Measurements from ENCODE around the gene HAPLN2.

HAPLN2 gene

GRCh38 chr1:156660752-156661112 is 41.5 kb downstream of the HAPLN2 start:
- TF ChIP-seq, protein P1, sequence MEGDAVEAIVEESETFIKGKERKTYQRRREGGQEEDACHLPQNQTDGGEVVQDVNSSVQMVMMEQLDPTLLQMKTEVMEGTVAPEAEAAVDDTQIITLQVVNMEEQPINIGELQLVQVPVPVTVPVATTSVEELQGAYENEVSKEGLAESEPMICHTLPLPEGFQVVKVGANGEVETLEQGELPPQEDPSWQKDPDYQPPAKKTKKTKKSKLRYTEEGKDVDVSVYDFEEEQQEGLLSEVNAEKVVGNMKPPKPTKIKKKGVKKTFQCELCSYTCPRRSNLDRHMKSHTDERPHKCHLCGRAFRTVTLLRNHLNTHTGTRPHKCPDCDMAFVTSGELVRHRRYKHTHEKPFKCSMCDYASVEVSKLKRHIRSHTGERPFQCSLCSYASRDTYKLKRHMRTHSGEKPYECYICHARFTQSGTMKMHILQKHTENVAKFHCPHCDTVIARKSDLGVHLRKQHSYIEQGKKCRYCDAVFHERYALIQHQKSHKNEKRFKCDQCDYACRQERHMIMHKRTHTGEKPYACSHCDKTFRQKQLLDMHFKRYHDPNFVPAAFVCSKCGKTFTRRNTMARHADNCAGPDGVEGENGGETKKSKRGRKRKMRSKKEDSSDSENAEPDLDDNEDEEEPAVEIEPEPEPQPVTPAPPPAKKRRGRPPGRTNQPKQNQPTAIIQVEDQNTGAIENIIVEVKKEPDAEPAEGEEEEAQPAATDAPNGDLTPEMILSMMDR (IDR thresholded peaks at IDR 0.05; ENCODE audit: low read depth, low read length, missing control alignments) = no peak
- no peak for DNase-seq (ENCODE audit: low read depth)
- H3K4me3 ChIP-seq (ENCODE audit: low read depth, low read length) = no peak overlapping the region
- in situ Hi-C loops (cut with HindIII; ENCODE audit: low sequenced_read_pairs) = no loop called here

DNA sequence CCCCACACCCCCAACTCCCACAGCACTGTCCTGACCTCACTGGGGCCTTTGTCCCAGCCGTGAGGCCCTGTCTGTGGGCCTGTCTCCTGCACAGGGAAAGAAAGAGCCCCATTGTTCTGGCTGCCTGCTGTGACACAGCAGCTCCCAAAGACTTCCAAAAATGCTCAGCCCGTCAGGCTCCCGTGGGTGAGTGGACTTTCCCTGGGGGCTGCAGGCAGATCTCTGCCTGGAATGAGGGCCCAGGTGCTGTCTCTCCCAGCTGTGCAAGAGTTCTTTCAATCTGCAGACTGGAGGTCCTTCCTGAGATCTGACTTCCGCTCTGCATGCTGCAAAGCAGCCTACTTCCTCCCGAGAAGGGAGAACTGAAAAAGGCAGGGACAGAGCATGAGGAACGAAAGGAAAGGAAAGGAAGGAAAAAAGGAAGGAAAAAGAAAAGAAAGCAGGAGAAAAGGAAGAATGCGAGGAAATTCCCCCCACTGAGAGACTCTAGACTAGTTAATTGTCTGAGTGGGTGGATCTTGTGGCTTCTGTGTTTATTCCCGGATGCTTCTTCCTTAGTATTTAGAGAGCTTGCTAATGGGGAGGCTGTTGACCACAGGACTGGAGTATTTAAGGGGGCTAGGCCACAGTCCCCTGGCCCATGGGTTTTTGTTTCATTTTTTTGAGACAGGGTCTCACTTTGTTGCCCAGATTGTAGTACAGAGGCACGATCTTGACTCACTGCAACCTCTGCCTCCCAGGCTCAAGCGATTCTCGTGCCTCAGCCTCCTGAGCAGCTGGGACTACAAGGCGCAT is 43.0 kb downstream of the HAPLN2 start:
- TF ChIP-seq, protein P1 (IDR thresholded peaks at IDR 0.05; ENCODE audit: low read depth, low read length, missing control alignments) = no peak
- no peak for DNase-seq (ENCODE audit: low read depth)
- no peak overlapping the region for H3K4me3 ChIP-seq (ENCODE audit: low read depth, low read length)
- in situ Hi-C loops (cut with HindIII; ENCODE audit: low sequenced_read_pairs) = no loop called here

DNA sequence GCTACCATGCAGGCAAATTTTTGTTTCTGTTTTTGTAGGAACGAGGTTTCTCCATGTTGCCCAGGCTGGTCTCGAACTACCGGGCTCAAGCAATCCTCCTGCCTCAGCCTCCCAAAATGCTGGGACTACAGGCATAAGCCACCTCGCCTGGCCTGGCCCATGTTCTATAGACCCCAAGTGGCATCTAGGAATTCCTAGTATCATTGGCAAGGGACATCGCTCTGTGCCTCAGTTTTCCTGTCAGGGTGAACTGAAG is 43.5 kb downstream of the HAPLN2 start:
- in situ Hi-C loops (cut with HindIII; ENCODE audit: low sequenced_read_pairs) = no loop called here
- DNase-seq (ENCODE audit: low read depth) = no peak
- no peak overlapping the region for H3K4me3 ChIP-seq (ENCODE audit: low read depth, low read length)
- TF ChIP-seq, protein P1 (IDR thresholded peaks at IDR 0.05; ENCODE audit: low read depth, low read length, missing control alignments) = no peak

DNA sequence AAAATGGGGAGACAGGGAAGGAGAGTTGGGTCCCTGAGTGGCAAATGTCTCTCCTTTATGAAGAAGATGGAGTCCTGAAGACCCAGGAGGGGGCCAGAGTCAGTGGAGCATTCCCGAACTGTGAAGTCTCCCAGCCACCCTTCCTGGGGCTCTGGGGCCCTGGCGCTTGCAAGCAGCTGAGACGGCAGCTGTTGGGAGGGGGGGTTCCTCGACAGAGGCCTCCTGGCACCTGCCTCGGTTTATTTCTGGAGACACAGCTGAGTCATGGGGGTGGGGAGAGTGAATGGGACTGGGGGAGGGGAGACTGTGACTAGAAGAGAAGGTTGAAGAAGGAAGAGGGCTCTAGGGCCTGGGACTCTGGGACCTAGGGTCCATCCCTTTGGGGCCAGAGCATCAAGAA is 44.0 kb downstream of the HAPLN2 start:
- in situ Hi-C loops (cut with HindIII; ENCODE audit: low sequenced_read_pairs) = no loop called here
- DNase-seq (ENCODE audit: low read depth) = no peak
- no peak overlapping the region for H3K4me3 ChIP-seq (ENCODE audit: low read depth, low read length)
- TF ChIP-seq, protein P1 (IDR thresholded peaks at IDR 0.05; ENCODE audit: low read depth, low read length, missing control alignments) = no peak

GRCh38 chr1:156664046-156664766 is 45.0 kb downstream of the HAPLN2 start:
- in situ Hi-C loops (cut with HindIII; ENCODE audit: low sequenced_read_pairs) = no loop called here
- TF ChIP-seq, protein P1 (IDR thresholded peaks at IDR 0.05; ENCODE audit: low read depth, low read length, missing control alignments) = no peak
- DNase-seq (ENCODE audit: low read depth) = no peak
- H3K4me3 ChIP-seq (ENCODE audit: low read depth, low read length) = no peak overlapping the region

DNA sequence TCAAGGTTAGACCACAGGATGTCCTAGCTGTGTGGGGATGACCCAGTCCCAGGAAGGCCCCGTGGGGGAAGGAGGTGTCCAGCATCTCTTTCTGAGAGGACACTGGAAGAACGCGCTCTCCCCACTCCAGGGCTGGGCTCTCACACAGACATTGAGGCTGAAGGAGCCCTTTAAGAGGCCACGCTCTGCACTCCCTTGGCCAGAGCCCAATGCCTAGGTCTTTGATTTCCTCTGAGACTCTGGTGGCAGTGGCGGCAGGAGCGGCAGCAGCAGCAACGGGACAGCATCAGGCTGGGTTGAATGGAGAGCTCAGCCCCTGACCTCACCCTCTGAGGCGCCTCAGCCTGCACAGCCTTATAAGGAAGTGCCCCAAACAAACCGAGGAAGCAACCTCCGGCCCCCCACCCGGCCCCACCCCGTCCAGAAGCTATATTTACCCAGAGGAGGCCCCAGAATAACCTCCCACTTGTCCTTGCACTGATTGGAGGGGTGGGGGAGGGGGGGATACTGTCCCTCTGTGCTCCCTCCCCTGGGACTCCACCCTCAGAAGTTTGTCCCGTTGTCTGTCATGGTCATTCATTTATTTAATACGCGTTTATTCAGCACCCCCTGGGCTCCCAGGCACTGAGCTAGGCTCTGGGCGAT is 45.7 kb downstream of the HAPLN2 start:
- DNase-seq (ENCODE audit: low read depth) = no peak
- no peak overlapping the region for H3K4me3 ChIP-seq (ENCODE audit: low read depth, low read length)
- TF ChIP-seq, protein P1 (IDR thresholded peaks at IDR 0.05; ENCODE audit: low read depth, low read length, missing control alignments) = no peak
- in situ Hi-C loops (cut with HindIII; ENCODE audit: low sequenced_read_pairs) = no loop called here

Data from astrocyte of the cerebellum (primary cell).